ENCODE data around the gene SLC1A4. TPM values are rescaled to one million over a fixed set of nuclear protein-coding genes. Genes with fewer than 3 reads are reported as not detected.

SLC1A4 gene
- polyA plus RNA-seq, 1 donor from 2014 or later = 33.8 TPM

- no peak overlapping the region for H3K27ac ChIP-seq (ENCODE audit: low read length)
- no peaks in the 10 kb centered on the region for H3K79me2 ChIP-seq (replicated peaks; ENCODE audit: insufficient read depth, low read length)
- H3K9ac ChIP-seq (ENCODE audit: low read length) = no peak overlapping the region
- no peaks in the 10 kb centered on the region for H3K27me3 ChIP-seq (ENCODE audit: insufficient read depth, low read depth, low read length)
- peaks cover 14% of the 10 kb centered on the region for H3K36me3 ChIP-seq (ENCODE audit: insufficient read depth, low read length)
- no peaks in the 10 kb centered on the region for H3K9me2 ChIP-seq (ENCODE audit: insufficient read depth, low read length)
- H3F3A ChIP-seq (ENCODE audit: insufficient read depth, low read length, poor library complexity, severe bottlenecking) = no peaks in the 10 kb centered on the region
- H3K4me2 ChIP-seq (ENCODE audit: low read length) = no peak overlapping the region
- no peak overlapping the region for H2AFZ ChIP-seq (ENCODE audit: low read depth, low read length)
- H3K4me3 ChIP-seq (ENCODE audit: low read length) = no peak overlapping the region
- TF ChIP-seq CTCF (IDR thresholded peaks at IDR 0.05; ENCODE audit: poor library complexity, severe bottlenecking) = no peak
- no peak for TF ChIP-seq REST (IDR thresholded peaks at IDR 0.05; ENCODE audit: borderline replicate concordance)
- no peak for TF ChIP-seq TAF1 (IDR thresholded peaks at IDR 0.05; ENCODE audit: low read depth)
- TF ChIP-seq SMC3 (conservative IDR thresholded peaks at IDR 0.05; ENCODE audit: poor library complexity) = no peak
- TF ChIP-seq EP300 (conservative IDR thresholded peaks at IDR 0.05; ENCODE audit: poor library complexity, severe bottlenecking) = no peak
- TF ChIP-seq POLR2AphosphoS5 (IDR thresholded peaks at IDR 0.05) = no peak
- TF ChIP-seq RAD21 (conservative IDR thresholded peaks at IDR 0.05) = no peak
- TF ChIP-seq EZH2 (IDR thresholded peaks at IDR 0.05; ENCODE audit: borderline replicate concordance, insufficient read depth, low read length, poor library complexity, severe bottlenecking) = no peak
- no peak for TF ChIP-seq MXI1 (conservative IDR thresholded peaks at IDR 0.05; ENCODE audit: poor library complexity, severe bottlenecking)
- H4K20me1 ChIP-seq (ENCODE audit: insufficient read depth) = no peaks in the 10 kb centered on the region
- H3K9me3 ChIP-seq (ENCODE audit: low read length) = no peaks in the 10 kb centered on the region
These were observed 32.5 kb downstream of the SLC1A4 start for GRCh38 chr2:65021709-65022108.

GRCh38 chr2:65022189-65022588 lies 33.0 kb downstream of the SLC1A4 start:
- Histone ChIP-seq H4K20me1 (ENCODE audit: insufficient read depth) (no peaks in the 10 kb centered on the region), H3K27me3 (ENCODE audit: insufficient read depth, low read depth, low read length) (no peaks in the 10 kb centered on the region), H3K9ac (ENCODE audit: low read length) (no peak overlapping the region), H3K9me2 (ENCODE audit: insufficient read depth, low read length) (no peaks in the 10 kb centered on the region), H3K36me3 (ENCODE audit: insufficient read depth, low read length) (peaks cover 14% of the 10 kb centered on the region), H3K27ac (ENCODE audit: low read length) (no peak overlapping the region), H2AFZ (ENCODE audit: low read depth, low read length) (no peak overlapping the region), H3K79me2 (replicated peaks; ENCODE audit: insufficient read depth, low read length) (no peaks in the 10 kb centered on the region), H3K4me3 (ENCODE audit: low read length) (no peak overlapping the region), H3K9me3 (ENCODE audit: low read length) (no peaks in the 10 kb centered on the region), H3F3A (ENCODE audit: insufficient read depth, low read length, poor library complexity, severe bottlenecking) (no peaks in the 10 kb centered on the region), H3K4me2 (ENCODE audit: low read length) (no peak overlapping the region)
- TF ChIP-seq RAD21 (conservative IDR thresholded peaks at IDR 0.05) (no peak), MXI1 (conservative IDR thresholded peaks at IDR 0.05; ENCODE audit: poor library complexity, severe bottlenecking) (no peak), EZH2 (IDR thresholded peaks at IDR 0.05; ENCODE audit: borderline replicate concordance, insufficient read depth, low read length, poor library complexity, severe bottlenecking) (no peak), SMC3 (conservative IDR thresholded peaks at IDR 0.05; ENCODE audit: poor library complexity) (no peak), TAF1 (IDR thresholded peaks at IDR 0.05; ENCODE audit: low read depth) (no peak), POLR2AphosphoS5 (IDR thresholded peaks at IDR 0.05) (no peak), EP300 (conservative IDR thresholded peaks at IDR 0.05; ENCODE audit: poor library complexity, severe bottlenecking) (no peak), CTCF (IDR thresholded peaks at IDR 0.05; ENCODE audit: poor library complexity, severe bottlenecking) (no peak), REST (IDR thresholded peaks at IDR 0.05; ENCODE audit: borderline replicate concordance) (no peak)

All from neural cell (in vitro differentiated cells).